T-helper 1 cell (primary cell): ENCODE data around the gene ITGB2.
"Not testable (repeated sequence)": the region's sequence is repeated elsewhere in the genome, so short reads cannot be mapped to it uniquely, and the experiment has no call there.

Experiments used
- DNase-seq, 5 donors: peaks; one replicate each; pipeline ENCODE4 v3.0.0-alpha.2; 2012 to 2020

Gene ITGB2

GRCh38 chr21:44925378-44925755 is 4.7 kb upstream of the ITGB2 start:
- no peak for DNase-seq

GRCh38 chr21:44924606-44925377 is 4.1 kb upstream of the ITGB2 start:
- peak in 1 of 5 donors; percentile 65 for DNase-seq

GRCh38 chr21:44923480-44924084 is 2.9 kb upstream of the ITGB2 start:
- DNase-seq = no peak

- no peak for DNase-seq
Observed at GRCh38 chr21:44921928-44922327, 1.2 kb upstream of the ITGB2 start.

- no peak for DNase-seq
Observed at GRCh38 chr21:44919913-44920693, 596 bp downstream of the ITGB2 start.

GRCh38 chr21:44919111-44919912 is 1.4 kb downstream of the ITGB2 start:
- DNase-seq = no peak

GRCh38 chr21:44918581-44919033 is 2.1 kb downstream of the ITGB2 start:
- DNase-seq = no peak

GRCh38 chr21:44918107-44918470 is 2.6 kb downstream of the ITGB2 start:
- DNase-seq = no peak

GRCh38 chr21:44917446-44918106 is 3.1 kb downstream of the ITGB2 start:
- DNase-seq = no peak

GRCh38 chr21:44916965-44917364 is 3.7 kb downstream of the ITGB2 start:
- no peak for DNase-seq

- peak in 3 of 5 donors; percentile 27 to 88 (median 38) for DNase-seq
Observed at GRCh38 chr21:44914176-44914874, 6.4 kb downstream of the ITGB2 start.

GRCh38 chr21:44913425-44914175 is 7.1 kb downstream of the ITGB2 start:
- no peak for DNase-seq

GRCh38 chr21:44912506-44913412 is 7.9 kb downstream of the ITGB2 start:
- DNase-seq = not testable (repeated sequence)

- DNase-seq = no peak
Observed at GRCh38 chr21:44912158-44912473, 8.6 kb downstream of the ITGB2 start.

- DNase-seq = peak in 4 of 5 donors; percentile 44 to 87 (median 52)
Observed at GRCh38 chr21:44911384-44912157, 9.1 kb downstream of the ITGB2 start.

- no peak for DNase-seq
Observed at GRCh38 chr21:44911068-44911383, 9.7 kb downstream of the ITGB2 start.

GRCh38 chr21:44910229-44911067 is 10.3 kb downstream of the ITGB2 start:
- no peak for DNase-seq

- DNase-seq = no peak
Observed at GRCh38 chr21:44909719-44910118, 11.0 kb downstream of the ITGB2 start.
